Smooth muscle cell of the brain vasculature (primary cell): ENCODE measurements around the gene SYTL5.

ENCODE experiments used
- DNase-seq: peaks from one replicate; pipeline ENCODE4 v3.0.0-alpha.2; 2012; ENCODE audit warnings: low read depth, low spot score

SYTL5 gene

GRCh38 chrX:38138900-38139299 is 132.5 kb downstream of the SYTL5 start:
- DNase-seq, result no peak

GRCh38 chrX:38142610-38143009 is 136.3 kb downstream of the SYTL5 start:
- peak; percentile 18 for DNase-seq

- no peak for DNase-seq
Measured at GRCh38 chrX:38149016-38149415, 142.7 kb downstream of the SYTL5 start.

GRCh38 chrX:38150993-38151392 is 144.6 kb downstream of the SYTL5 start:
- DNase-seq, result no peak

GRCh38 chrX:38151441-38151840 is 145.1 kb downstream of the SYTL5 start:
- no peak for DNase-seq

- no peak for DNase-seq
Measured at GRCh38 chrX:38154340-38154739, 148.0 kb downstream of the SYTL5 start.

GRCh38 chrX:38154818-38155217 is 148.5 kb downstream of the SYTL5 start:
- DNase-seq, result no peak

GRCh38 chrX:38156838-38157237 is 150.5 kb downstream of the SYTL5 start:
- DNase-seq, result no peak

GRCh38 chrX:38163193-38163592 is 156.8 kb downstream of the SYTL5 start:
- no peak for DNase-seq

GRCh38 chrX:38165023-38165422 is 158.7 kb downstream of the SYTL5 start:
- DNase-seq, result no peak

GRCh38 chrX:38166478-38167083 is 160.2 kb downstream of the SYTL5 start:
- no peak for DNase-seq

- no peak for DNase-seq
Measured at GRCh38 chrX:38170556-38170955, 164.2 kb downstream of the SYTL5 start.

GRCh38 chrX:38172596-38172995 is 166.2 kb downstream of the SYTL5 start:
- no peak for DNase-seq

GRCh38 chrX:38175139-38175538 is 168.8 kb downstream of the SYTL5 start:
- DNase-seq, result no peak

- DNase-seq, result no peak
Measured at GRCh38 chrX:38178396-38178795, 172.0 kb downstream of the SYTL5 start.
